ENCODE data around the gene LVRN.
A peak's percentile ranks its signal among the peaks of the same experiment; 100 is the strongest.

The LVRN gene

GRCh38 chr5:116023619-116024018 is 61.3 kb downstream of the LVRN start:
- peak; percentile 7 for DNase-seq (ENCODE audit: low read depth)

DNA sequence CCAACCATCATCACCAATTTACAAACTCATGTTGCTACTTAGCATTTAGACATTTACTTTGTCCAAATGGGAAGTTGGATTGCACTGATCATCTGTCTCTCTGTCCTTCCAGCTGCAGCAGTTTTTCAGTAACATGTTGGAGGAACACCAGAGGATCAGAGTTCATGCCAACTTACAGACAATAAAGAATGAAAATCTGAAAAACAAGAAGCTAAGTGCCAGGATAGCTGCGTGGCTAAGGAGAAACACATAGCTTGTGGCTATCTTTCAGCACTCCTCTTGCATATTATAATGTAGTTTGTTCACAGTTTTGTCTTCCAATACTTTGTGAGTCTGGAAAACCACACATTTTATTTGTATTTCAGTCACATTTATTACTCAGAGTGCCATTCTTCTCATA is 63.6 kb downstream of the LVRN start:
- no peak for DNase-seq (ENCODE audit: low read depth)

GRCh38 chr5:116032094-116032517 is 69.8 kb downstream of the LVRN start, which contains the start of gene ARL14EPL:
Gene ARL14EPL (plus strand): TSS chr5:116032472. CDS start chr5:116051466, 18,994 bp downstream.
- DNase-seq (ENCODE audit: low read depth) = peak; percentile 93

DNA sequence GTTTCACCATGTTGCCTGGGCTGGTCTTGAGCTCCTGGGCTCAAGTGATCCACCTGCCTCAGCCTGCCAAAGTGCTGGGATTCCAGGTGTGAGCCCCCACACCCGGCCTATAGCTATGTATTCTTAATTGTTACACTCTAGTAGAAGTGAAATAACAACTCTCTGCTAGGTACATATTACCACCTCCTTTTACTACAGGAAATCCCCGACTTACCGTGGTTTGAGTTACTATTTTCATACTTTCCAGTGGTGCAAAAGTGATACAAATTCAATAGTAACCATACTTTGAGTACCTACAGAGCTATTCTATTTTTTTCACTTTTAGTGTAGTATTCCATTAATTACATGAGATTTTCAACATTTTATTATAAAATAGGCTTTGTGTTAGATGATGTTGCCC is 70.7 kb downstream of the LVRN start:
- no peak for DNase-seq (ENCODE audit: low read depth)

DNA sequence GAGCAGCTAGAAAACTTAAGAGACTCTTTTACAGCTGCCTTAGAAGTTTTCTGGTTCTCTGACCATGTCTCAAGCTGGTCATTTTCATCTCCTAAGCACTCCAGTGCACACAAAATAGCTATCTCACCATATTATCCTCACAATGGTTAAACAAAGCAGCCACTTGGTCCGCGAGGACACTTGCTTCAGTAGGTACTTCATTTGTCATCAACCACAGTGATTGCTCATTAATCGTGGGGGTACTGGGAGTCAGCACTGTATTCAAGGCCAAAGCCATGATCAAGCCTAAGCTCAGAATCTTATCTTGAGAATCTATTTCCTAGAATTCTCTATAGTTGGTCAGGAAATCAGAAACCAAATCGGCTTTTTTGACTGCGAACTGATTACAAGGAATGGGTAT is 72.8 kb downstream of the LVRN start:
- peak; percentile 70 for DNase-seq (ENCODE audit: low read depth)

DNA sequence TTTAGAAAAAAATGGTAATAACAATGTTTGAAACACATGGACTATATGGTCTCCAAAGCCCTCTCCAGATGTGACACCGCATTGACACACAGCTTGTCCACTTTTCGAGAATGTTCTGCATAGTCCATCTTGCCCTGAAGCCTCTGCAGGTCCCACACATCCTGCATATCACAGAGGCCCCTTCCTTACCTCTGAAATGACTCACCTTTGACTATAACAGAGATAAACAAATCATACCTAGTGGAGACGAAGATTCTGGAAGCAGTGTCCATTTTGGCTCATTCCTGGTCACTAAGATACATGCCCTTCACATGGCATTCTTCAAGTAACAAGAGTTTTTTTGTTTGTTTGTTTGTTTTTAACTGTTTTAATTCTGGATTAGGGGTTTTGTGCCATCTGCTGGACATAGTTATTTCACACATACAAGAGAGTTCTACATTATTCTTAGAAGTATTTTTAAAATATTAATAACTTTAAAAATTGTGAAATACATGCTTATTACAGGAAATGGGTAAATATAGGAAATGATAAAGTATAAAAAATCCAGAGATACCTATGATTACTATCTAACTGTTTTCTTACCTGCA is 75.1 kb downstream of the LVRN start:
- DNase-seq (ENCODE audit: low read depth) = peak; percentile 30

- DNase-seq (ENCODE audit: low read depth) = no peak
Measured at GRCh38 chr5:116038817-116039216, 76.5 kb downstream of the LVRN start.

- no peak for DNase-seq (ENCODE audit: low read depth)
Measured at GRCh38 chr5:116042375-116042774, 80.1 kb downstream of the LVRN start.

DNA sequence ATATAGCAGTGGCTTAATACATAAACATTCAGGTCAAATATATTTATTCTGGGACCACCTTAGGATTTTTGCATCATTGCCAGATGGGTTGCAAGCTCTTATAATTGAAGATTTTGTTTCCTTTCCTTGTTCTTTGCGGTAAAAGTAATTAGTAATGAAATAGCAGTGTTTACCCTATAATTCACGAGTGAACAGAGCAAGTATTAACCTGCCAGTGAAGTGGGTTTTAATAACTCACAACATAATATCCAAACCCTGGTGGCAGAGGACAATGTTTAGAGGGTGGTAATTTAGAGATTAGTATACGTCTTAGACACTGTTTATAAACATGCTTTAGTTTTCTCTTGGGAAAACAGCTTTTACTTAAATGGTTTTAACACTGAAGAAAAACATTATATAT is 81.8 kb downstream of the LVRN start:
- no peak for DNase-seq (ENCODE audit: low read depth)

DNA sequence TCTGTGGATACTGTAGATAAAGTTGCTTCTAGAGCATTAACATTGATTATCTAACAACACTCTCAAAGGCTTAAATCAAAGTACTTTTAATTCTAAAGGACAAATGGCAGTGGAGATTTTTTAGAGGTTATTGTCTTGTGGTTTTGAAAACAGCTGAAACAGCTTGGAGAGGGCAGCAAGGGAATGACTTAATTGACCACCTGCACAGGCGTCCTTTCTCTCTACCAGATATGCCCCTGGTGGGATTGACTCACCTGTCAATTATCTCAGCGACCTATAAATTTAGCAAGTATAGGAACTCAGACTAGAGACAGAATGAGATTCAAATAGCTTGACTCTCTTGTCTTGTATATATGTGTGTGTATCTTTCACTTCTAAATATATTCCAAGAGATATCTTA is 83.5 kb downstream of the LVRN start:
- no peak for DNase-seq (ENCODE audit: low read depth)

- DNase-seq (ENCODE audit: low read depth) = no peak
Measured at GRCh38 chr5:116046261-116046660, 84.0 kb downstream of the LVRN start.

- DNase-seq (ENCODE audit: low read depth) = no peak
Measured at GRCh38 chr5:116046823-116047222, 84.5 kb downstream of the LVRN start.

GRCh38 chr5:116058346-116058936 is 96.2 kb downstream of the LVRN start:
- no peak for DNase-seq (ENCODE audit: low read depth)

DNA sequence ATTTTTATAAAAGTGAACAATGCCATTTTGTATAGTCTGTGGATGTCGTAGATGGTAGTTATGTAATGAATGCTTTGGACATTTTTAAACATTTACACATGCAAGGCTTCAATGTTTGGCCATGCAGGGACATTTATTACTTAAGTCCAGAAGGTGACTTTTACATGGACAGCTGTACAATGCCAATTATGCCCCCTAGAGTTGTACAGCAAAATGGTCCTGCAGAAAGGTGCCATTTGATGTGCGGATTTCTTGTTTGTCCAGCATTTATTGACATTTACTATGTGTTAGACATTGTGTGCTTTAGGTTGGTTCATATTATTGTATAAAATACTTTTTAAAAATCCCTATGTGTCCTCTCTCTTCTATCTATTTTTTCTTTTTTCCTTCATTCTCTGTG is 100.1 kb downstream of the LVRN start:
- peak; percentile 22 for DNase-seq (ENCODE audit: low read depth)

DNA sequence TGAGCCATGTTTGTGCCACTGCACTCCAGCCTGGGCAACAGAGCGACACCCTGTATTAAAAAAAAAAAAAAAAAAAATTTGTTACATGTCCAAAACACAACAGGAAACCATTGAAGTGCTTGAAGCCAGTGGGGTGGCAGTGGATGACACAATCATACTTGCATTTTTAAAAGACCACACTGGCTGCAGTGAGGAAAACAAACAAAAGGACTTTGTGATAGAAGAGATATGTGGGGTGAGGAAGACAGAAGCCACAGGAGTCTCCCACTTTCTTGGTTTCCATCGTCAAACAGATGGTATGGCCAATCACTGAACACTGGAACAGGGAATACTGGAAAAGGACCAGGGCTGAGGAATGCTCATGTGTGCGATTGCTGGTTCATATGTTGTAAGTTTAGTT is 101.7 kb downstream of the LVRN start:
- peak; percentile 14 for DNase-seq (ENCODE audit: low read depth)

DNA sequence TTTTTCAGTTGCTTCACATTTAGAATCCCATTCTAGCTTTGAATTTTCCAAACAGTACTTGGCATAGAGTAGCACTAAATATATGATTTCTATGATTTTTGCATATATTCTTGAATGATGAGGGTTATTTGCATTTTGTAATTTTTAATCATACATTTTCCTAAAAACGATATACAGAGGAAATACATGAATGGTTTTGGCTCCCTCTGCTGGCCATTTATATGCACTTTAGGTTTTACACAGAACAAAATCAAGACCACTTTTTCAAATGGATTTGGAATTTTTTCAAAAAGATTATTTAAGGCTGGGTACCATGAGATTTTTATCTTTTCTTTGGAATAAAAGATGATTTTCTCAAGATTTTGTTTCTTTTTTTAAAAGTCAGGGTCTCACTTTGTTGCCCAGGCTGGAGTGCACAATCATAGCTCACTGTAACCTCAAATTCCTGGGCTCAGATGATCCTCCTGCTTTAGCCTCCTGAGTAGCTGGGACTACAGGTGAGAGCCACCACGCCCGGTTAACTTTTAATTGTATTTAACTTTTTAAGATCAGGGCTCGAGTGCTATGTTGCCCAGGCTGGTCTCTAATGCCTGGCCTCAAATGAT is 105.9 kb downstream of the LVRN start:
- peak; percentile 74 for DNase-seq (ENCODE audit: low read depth)

GRCh38 chr5:116071211-116071610 is 108.9 kb downstream of the LVRN start:
- no peak for DNase-seq (ENCODE audit: low read depth)

- DNase-seq (ENCODE audit: low read depth) = no peak
Measured at GRCh38 chr5:116075191-116075831, 113.0 kb downstream of the LVRN start.

GRCh38 chr5:116076496-116076895 is 114.2 kb downstream of the LVRN start:
- DNase-seq (ENCODE audit: low read depth) = no peak
